ENCODE measurements around the gene CARHSP1.

DNA sequence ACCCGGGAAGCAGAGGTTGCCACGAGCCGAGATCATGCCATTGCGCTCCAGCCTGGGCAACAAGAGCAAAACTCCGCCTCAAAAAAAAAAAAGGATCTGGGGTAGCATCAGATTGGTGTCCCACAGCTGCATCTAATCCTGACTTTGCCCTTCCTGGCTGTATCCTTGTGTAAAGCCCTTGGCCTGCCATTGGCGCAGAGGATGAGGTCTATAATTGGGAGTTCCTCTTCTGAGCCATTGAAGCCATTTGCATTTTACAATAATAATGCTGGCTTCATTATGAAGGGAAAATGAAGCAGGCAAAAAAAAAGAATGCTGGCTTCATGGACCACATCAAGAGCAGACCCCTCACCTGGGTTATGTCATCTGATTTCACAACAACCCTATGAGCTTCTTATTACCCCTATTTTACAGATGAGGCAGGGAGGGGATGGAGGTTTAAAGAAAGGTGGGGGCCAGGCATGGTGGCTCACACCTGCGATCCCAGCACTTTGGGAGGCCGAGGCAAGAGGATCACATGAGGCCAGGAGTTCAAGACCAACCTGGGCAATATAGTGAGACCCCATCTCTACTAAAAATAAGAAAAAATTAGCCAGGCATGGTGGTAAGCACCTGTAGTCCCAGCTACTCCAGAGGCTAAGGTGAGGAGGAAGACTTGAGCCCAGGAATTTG, 12.2 kb upstream of the CARHSP1 start:
- TF ChIP-seq FOXP2 (optimal IDR thresholded peaks at IDR 0.05; ENCODE audit: control extremely low read depth, extremely low read length, insufficient read depth), result no peak
- no peak for TF ChIP-seq EZH2 (IDR thresholded peaks at IDR 0.05)

Data from SK-N-MC (cell line).